IMR-90 (cell line): ENCODE data around the gene GXYLT2. TPM values are rescaled to one million over a fixed set of nuclear protein-coding genes. Genes with fewer than 3 reads are reported as not detected.

Experiments
- ATAC-seq: fragments of 200-7000 bp; cut with Tn5 transposase; 2 replicates; pipeline ENCODE4 v1.9.1; 2020; ENCODE audit warnings: low read depth, mild to moderate bottlenecking, moderate library complexity
- BruUV-seq: library from RNA; stranded (reverse); fragments of 400-500 nt; replicated peaks from 2 replicates; lab custom pipeline; 2021; lab: Mats Ljungman, UMichigan
- CTCF ChIA-PET: fragments of 300-600 bp; formaldehyde crosslinking; extraction: SDS; loops from one replicate; lab custom pipeline; 2021; ENCODE audit warnings: antibody characterized with exemption; lab: Yijun Ruan, JAX
- POLR2A ChIA-PET: fragments of 300-600 bp; sonication (Branson Sonifier 250); formaldehyde crosslinking; loops from one replicate; lab custom pipeline; 2022; ENCODE audit warnings: antibody characterized with exemption; ENCODE audit not compliant: unreplicated experiment; lab: Charles Lee
- DNase-seq: peaks from one replicate; pipeline ENCODE4 v3.0.0; 2013
- H2AFZ ChIP-seq: replicated peaks from 2 replicates; pipeline ENCODE3; 2013; ENCODE audit warnings: low read length, mild to moderate bottlenecking; ENCODE audit not compliant: poor library complexity
- H2AK5ac ChIP-seq: 2 replicates; pipeline ENCODE4 v1.6.1; 2013; ENCODE audit warnings: low read depth, low read length, inconsistent platforms
- H2AK9ac ChIP-seq: replicated peaks from 2 replicates; pipeline ENCODE3; 2013; ENCODE audit warnings: mild to moderate bottlenecking, low read depth, low read length, moderate library complexity; ENCODE audit not compliant: poor library complexity
- H2BK120ac ChIP-seq: 2 replicates; pipeline ENCODE4 v1.6.1; 2013; ENCODE audit warnings: low read depth, low read length, inconsistent platforms
- H2BK15ac ChIP-seq: 3 replicates; pipeline ENCODE4 v1.6.1; 2013; ENCODE audit warnings: low read depth, low read length, inconsistent platforms
- H2BK20ac ChIP-seq: 2 replicates; pipeline ENCODE4 v1.6.1; 2013; ENCODE audit warnings: low read depth, mild to moderate bottlenecking, inconsistent platforms, low read length, moderate library complexity
- H2BK5ac ChIP-seq: 2 replicates; pipeline ENCODE4 v1.6.1; 2013; ENCODE audit warnings: mild to moderate bottlenecking, low read depth, low read length, inconsistent platforms; ENCODE audit not compliant: poor library complexity, severe bottlenecking
- H3K14ac ChIP-seq: replicated peaks from 2 replicates; pipeline ENCODE4 v1.6.1; 2013; ENCODE audit warnings: low read depth, low read length, inconsistent platforms
- H3K18ac ChIP-seq: 2 replicates; pipeline ENCODE4 v1.6.1; 2013; ENCODE audit warnings: low read depth, low read length, control low read depth
- H3K23ac ChIP-seq: 2 replicates; pipeline ENCODE4 v1.6.1; 2013; ENCODE audit warnings: low read depth, low read length, inconsistent platforms
- H3K27ac ChIP-seq: 2 replicates; pipeline ENCODE4 v1.5.1; 2013; ENCODE audit warnings: mild to moderate bottlenecking, control low read depth, low read length; ENCODE audit not compliant: insufficient read depth
- H3K27me3 ChIP-seq: 2 replicates; pipeline ENCODE4 v1.6.1; 2013; ENCODE audit warnings: low read length; ENCODE audit not compliant: control insufficient read depth, insufficient read depth
- H3K36me3 ChIP-seq: 2 replicates; pipeline ENCODE4 v1.6.1; 2013; ENCODE audit warnings: low read length, mixed read lengths; ENCODE audit not compliant: control insufficient read depth, insufficient read depth
- H3K4ac ChIP-seq: 2 replicates; pipeline ENCODE4 v1.6.1; 2013; ENCODE audit warnings: low read depth, low read length, inconsistent platforms
- H3K4me1 ChIP-seq: 2 replicates; pipeline ENCODE4 v1.6.1; 2013; ENCODE audit warnings: low read length, mixed read lengths; ENCODE audit not compliant: control insufficient read depth, insufficient read depth
- H3K4me2 ChIP-seq: 2 replicates; pipeline ENCODE4 v1.6.1; 2013; ENCODE audit warnings: low read depth, mild to moderate bottlenecking, control low read depth, low read length, moderate library complexity
- H3K4me3 ChIP-seq: 2 replicates; pipeline ENCODE4 v1.5.1; 2013; ENCODE audit warnings: low read depth, mild to moderate bottlenecking, control low read depth, low read length, moderate library complexity; ENCODE audit not compliant: insufficient read depth
- H3K56ac ChIP-seq: 2 replicates; pipeline ENCODE4 v1.6.1; 2013; ENCODE audit warnings: low read length, inconsistent platforms; ENCODE audit not compliant: insufficient read depth; ENCODE audit errors: extremely low read depth
- H3K79me1 ChIP-seq, 2 experiments: 2 replicates each; pipeline ENCODE4 v1.6.1; 2013; ENCODE audit warnings: low read length in 2 of 2, inconsistent platforms in 1 of 2, low read depth in 1 of 2
- H3K9ac ChIP-seq: 2 replicates; pipeline ENCODE4 v1.6.1; 2013; ENCODE audit warnings: low read depth, low read length, control low read depth
- H3K9me1 ChIP-seq: 2 replicates; pipeline ENCODE4 v1.6.1; 2013; ENCODE audit warnings: low read length, inconsistent platforms; ENCODE audit not compliant: insufficient read depth
- H3K9me3 ChIP-seq: 2 replicates; pipeline ENCODE4 v1.6.1; 2013; ENCODE audit warnings: low read length; ENCODE audit not compliant: control insufficient read depth, insufficient read depth
- H4K20me1 ChIP-seq: 2 replicates; pipeline ENCODE4 v1.6.1; 2013; ENCODE audit warnings: low read length, inconsistent platforms; ENCODE audit not compliant: insufficient read depth
- H4K5ac ChIP-seq: 2 replicates; pipeline ENCODE4 v1.6.1; 2013; ENCODE audit warnings: mild to moderate bottlenecking, low read depth, low read length, control low read depth
- H4K8ac ChIP-seq, 2 experiments: 2 replicates each; pipeline ENCODE4 v1.6.1; 2013; ENCODE audit warnings: low read depth in 2 of 2, low read length in 2 of 2, control low read depth in 1 of 2, inconsistent platforms in 1 of 2
- H4K91ac ChIP-seq: 2 replicates; pipeline ENCODE4 v1.6.1; 2013; ENCODE audit warnings: low read depth, low read length, inconsistent platforms; ENCODE audit not compliant: insufficient read depth
- BHLHE40 ChIP-seq: fragments of 150-350 bp; IDR thresholded peaks from 2 replicates; pipeline ENCODE4 v1.6.1; 2016; ENCODE audit warnings: mild to moderate bottlenecking, low read depth, low read length
- CEBPB ChIP-seq: IDR thresholded peaks from 2 replicates; pipeline ENCODE4 v1.6.1; 2012; ENCODE audit warnings: low read depth, low read length, improper control_type of control experiment
- CHD1 ChIP-seq: IDR thresholded peaks from 2 replicates; pipeline ENCODE4 v1.6.1; 2012; ENCODE audit warnings: low read depth, low read length, improper control_type of control experiment
- CTCF ChIP-seq: conservative IDR thresholded peaks from 2 replicates; pipeline ENCODE4 v1.5.1; 2012; ENCODE audit warnings: mild to moderate bottlenecking, low read depth, low read length, improper control_type of control experiment
- FOS ChIP-seq: fragments of 150-350 bp; IDR thresholded peaks from 2 replicates; pipeline ENCODE4 v1.6.1; 2016; ENCODE audit warnings: low read depth, low read length
- MAFK ChIP-seq: IDR thresholded peaks from 2 replicates; pipeline ENCODE4 v1.6.1; 2012; ENCODE audit warnings: low read depth, low read length, improper control_type of control experiment
- MAZ ChIP-seq: IDR thresholded peaks from 2 replicates; pipeline ENCODE4 v1.6.1; 2012; ENCODE audit warnings: low read depth, mild to moderate bottlenecking, low read length, improper control_type of control experiment, moderate library complexity, borderline replicate concordance
- MXI1 ChIP-seq: IDR thresholded peaks from 2 replicates; pipeline ENCODE4 v1.6.1; 2012; ENCODE audit warnings: low read depth, mild to moderate bottlenecking, low read length, moderate library complexity, borderline replicate concordance
- NFE2L2 ChIP-seq: fragments of 150-350 bp; IDR thresholded peaks from 2 replicates; pipeline ENCODE4 v1.6.1; 2016; ENCODE audit warnings: low read depth, mild to moderate bottlenecking, low read length
- POLR2A ChIP-seq: IDR thresholded peaks from 2 replicates; pipeline ENCODE4 v1.6.1; 2012; ENCODE audit warnings: mild to moderate bottlenecking, low read depth, low read length
- RAD21 ChIP-seq: IDR thresholded peaks from 2 replicates; pipeline ENCODE4 v1.6.1; 2012; ENCODE audit warnings: low read length, improper control_type of control experiment
- RCOR1 ChIP-seq: IDR thresholded peaks from 2 replicates; pipeline ENCODE4 v1.6.1; 2012; ENCODE audit warnings: mild to moderate bottlenecking, low read length, improper control_type of control experiment; ENCODE audit not compliant: insufficient replicate concordance
- RFX5 ChIP-seq: IDR thresholded peaks from 2 replicates; pipeline ENCODE4 v1.8.0; 2012; ENCODE audit warnings: low read depth, mild to moderate bottlenecking, low read length, moderate library complexity
- SMC3 ChIP-seq: fragments of 150-350 bp; IDR thresholded peaks from 2 replicates; pipeline ENCODE4 v1.6.1; 2016; ENCODE audit warnings: low read depth, mild to moderate bottlenecking, antibody characterized with exemption, low read length, moderate library complexity
- USF2 ChIP-seq: fragments of 150-350 bp; IDR thresholded peaks from 2 replicates; pipeline ENCODE4 v1.6.1; 2017; ENCODE audit warnings: mild to moderate bottlenecking, antibody characterized with exemption, low read length, low read depth
- WGBS, 2 experiments: methylation state at CpG; one replicate each; pipeline versions ENCODE4 v1.1.5 to v1.1.7; 2013; ENCODE audit warnings: missing lambda C conversion rate in 2 of 2; ENCODE audit not compliant: insufficient read length in 1 of 2; ENCODE audit errors: extremely low coverage in 2 of 2; 5-methylcytosine and 5-hydroxymethylcytosine counted together
- dilution Hi-C: fragments of 300-500 bp; cut with HindIII; formaldehyde crosslinking; loops from one replicate; pipeline ENCODE4 v1.14.3; 2018; ENCODE audit warnings: low sequenced_read_pairs; ENCODE audit not compliant: unreplicated experiment
- in situ Hi-C: fragments of 300-500 bp; cut with MboI; formaldehyde crosslinking; loops from 3 replicates; pipeline ENCODE4 v1.14.3; 2019; ENCODE audit warnings: low sequenced_read_pairs, inconsistent platforms, mixed read lengths
- intact Hi-C: fragments of 100-400 bp; cut with micrococcal nuclease; formaldehyde crosslinking; loops from 2 replicates; pipeline ENCODE4 v1.10.0; 2022
- polyA plus RNA-seq, 3 experiments: library from polyadenylated mRNA; depleted of rRNA; stranded (reverse); fragments of >200 nt; gene quantifications; 2 replicates each; pipeline ENCODE4 v1.2.3, GENCODE V29; 2012; ENCODE audit warnings: low replicate concordance in 1 of 3
- total RNA-seq: library from RNA; depleted of rRNA; stranded (reverse); fragments of >200 nt; gene quantifications from 2 replicates; pipeline ENCODE4 v1.2.3, GENCODE V29; 2012
- TF ChIP-seq, protein P1 (sequence below): fragments of 150-350 bp; IDR thresholded peaks from 2 replicates; pipeline ENCODE4 v1.6.1; 2016; ENCODE audit warnings: low read depth, mild to moderate bottlenecking, low read length, moderate library complexity, borderline replicate concordance

The GXYLT2 gene
- total and polyA plus RNA-seq, 2 of the 4 experiments (the other 2 are of a cell fraction), result 5.7 to 11.1 TPM

GRCh38 chr3:73018790-73019441, 131.1 kb downstream of the GXYLT2 start:
- Histone ChIP-seq H3K27ac (no peak overlapping the region), H4K91ac (no peak overlapping the region), H3K4ac (no peak overlapping the region), H2AK5ac (no peak overlapping the region), H3K9me1 (peaks cover 16% of the 10 kb centered on the region), H3K27me3 (no peaks in the 10 kb centered on the region), H3K9me3 (no peaks in the 10 kb centered on the region), H3K79me1 (peaks cover 2 to 52% of the 10 kb centered on the region in 2 experiments; a peak in 3 of 4 replicates), H3K36me3 (peaks cover 9% of the 10 kb centered on the region), H3K14ac (no peak overlapping the region), H2BK5ac (no peak overlapping the region), H4K5ac (no peak overlapping the region), H3K4me1 (peaks cover 7% of the 10 kb centered on the region), H2BK15ac (no peak overlapping the region), H3K9ac (no peak overlapping the region), H3K56ac (no peak overlapping the region), H3K18ac (no peak overlapping the region), H3K4me3 (no peak overlapping the region), H2BK20ac (no peak overlapping the region), H4K8ac (no peak overlapping the region), H3K4me2 (no peak overlapping the region), H2AK9ac (no peak overlapping the region), H3K23ac (no peak overlapping the region), H2AFZ (no peak overlapping the region), H2BK120ac (no peak overlapping the region), H4K20me1 (peaks cover 91% of the 10 kb centered on the region)
- DNase-seq, result no peak
- intact Hi-C loops (no loop called here), in situ Hi-C loops (no loop called here), dilution Hi-C loops (no loop called here)
- ChIA-PET CTCF (no interaction called here), POLR2A (no interaction called here)
- WGBS, 2 experiments, result no CpG with 5 or more reads among the region's 5 CpGs
- BruUV-seq, result no TSS peak
- TF ChIP-seq NFE2L2 (no peak), RAD21 (no peak), CEBPB (no peak), MAFK (no peak), CTCF (no peak), MXI1 (no peak), USF2 (no peak), MAZ (no peak), RCOR1 (no peak), FOS (no peak), POLR2A (no peak), RFX5 (no peak), BHLHE40 (no peak), SMC3 (no peak), CHD1 (no peak)
- TF ChIP-seq, protein P1, sequence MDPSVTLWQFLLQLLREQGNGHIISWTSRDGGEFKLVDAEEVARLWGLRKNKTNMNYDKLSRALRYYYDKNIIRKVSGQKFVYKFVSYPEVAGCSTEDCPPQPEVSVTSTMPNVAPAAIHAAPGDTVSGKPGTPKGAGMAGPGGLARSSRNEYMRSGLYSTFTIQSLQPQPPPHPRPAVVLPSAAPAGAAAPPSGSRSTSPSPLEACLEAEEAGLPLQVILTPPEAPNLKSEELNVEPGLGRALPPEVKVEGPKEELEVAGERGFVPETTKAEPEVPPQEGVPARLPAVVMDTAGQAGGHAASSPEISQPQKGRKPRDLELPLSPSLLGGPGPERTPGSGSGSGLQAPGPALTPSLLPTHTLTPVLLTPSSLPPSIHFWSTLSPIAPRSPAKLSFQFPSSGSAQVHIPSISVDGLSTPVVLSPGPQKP, result no peak
- no peak for ATAC-seq
